ENCODE data around the gene TSPYL2.

Gene TSPYL2

DNA sequence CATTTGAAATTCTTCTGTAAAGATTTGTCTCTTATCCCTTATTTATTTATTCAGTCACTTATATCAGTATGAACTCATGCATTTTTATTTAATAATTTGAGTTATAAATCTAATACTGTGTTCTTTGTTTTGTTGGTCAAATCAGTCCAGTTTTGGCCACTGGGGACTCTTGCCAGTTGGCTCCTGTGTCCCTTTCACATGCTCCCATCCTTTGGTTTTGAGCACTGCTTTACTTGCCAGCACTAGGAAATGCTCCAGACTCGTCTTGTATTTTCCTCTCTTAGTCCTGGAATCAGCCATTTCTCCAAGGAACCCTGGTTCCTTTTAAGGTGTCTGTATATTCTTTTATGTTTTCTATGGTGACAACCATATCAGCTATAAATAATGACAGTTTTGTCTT is 39.8 kb downstream of the TSPYL2 start:
- no peak overlapping the region for H3K4me3 ChIP-seq (ENCODE audit: low read depth in 1 of 2, low read length in 2 of 2)
- no peaks in the 10 kb centered on the region for H3K36me3 ChIP-seq (ENCODE audit: control insufficient read depth in 1 of 2, insufficient read depth in 2 of 2, low read length in 2 of 2)
- no peaks in the 10 kb centered on the region for H3K9me3 ChIP-seq (ENCODE audit: control insufficient read depth in 1 of 2, low read length in 2 of 2)
- no peaks in the 10 kb centered on the region for H3K27me3 ChIP-seq (ENCODE audit: control insufficient read depth in 1 of 2, insufficient read depth in 2 of 2, low read length in 2 of 2)
- no peak overlapping the region for H3K27ac ChIP-seq (ENCODE audit: low read depth, low read length)
- no peaks in the 10 kb centered on the region for H3K4me1 ChIP-seq (ENCODE audit: control insufficient read depth in 1 of 2, insufficient read depth in 2 of 2, low read length in 2 of 2)
- no peak overlapping the region for H3K9ac ChIP-seq (ENCODE audit: low read depth in 1 of 2, low read length in 2 of 2)

DNA sequence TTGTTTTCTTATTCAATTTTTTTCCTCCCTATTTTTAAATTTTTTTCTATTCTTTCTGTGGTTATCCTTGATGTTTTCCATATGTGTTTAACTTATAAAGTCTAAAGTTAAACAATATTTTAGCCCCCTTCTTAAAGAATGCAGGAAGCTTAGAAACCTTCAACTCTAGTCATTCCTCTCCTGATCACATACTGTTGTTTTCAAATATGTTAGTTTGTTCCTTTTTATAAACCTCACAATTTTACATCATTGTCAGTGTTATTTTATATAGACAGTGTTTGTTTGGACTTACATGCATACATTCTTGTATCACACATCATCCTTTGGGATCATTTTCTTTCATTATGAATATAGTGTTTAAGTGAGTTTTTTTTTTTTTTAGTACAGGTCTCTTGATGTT is 43.3 kb downstream of the TSPYL2 start:
- Histone ChIP-seq H3K4me3 (ENCODE audit: low read depth in 1 of 2, low read length in 2 of 2) (no peak overlapping the region), H3K36me3 (ENCODE audit: control insufficient read depth in 1 of 2, insufficient read depth in 2 of 2, low read length in 2 of 2) (no peaks in the 10 kb centered on the region), H3K9me3 (ENCODE audit: control insufficient read depth in 1 of 2, low read length in 2 of 2) (no peaks in the 10 kb centered on the region), H3K27ac (ENCODE audit: low read depth, low read length) (no peak overlapping the region), H3K9ac (ENCODE audit: low read depth in 1 of 2, low read length in 2 of 2) (no peak overlapping the region), H3K27me3 (ENCODE audit: control insufficient read depth in 1 of 2, insufficient read depth in 2 of 2, low read length in 2 of 2) (no peaks in the 10 kb centered on the region), H3K4me1 (ENCODE audit: control insufficient read depth in 1 of 2, insufficient read depth in 2 of 2, low read length in 2 of 2) (no peaks in the 10 kb centered on the region)

DNA sequence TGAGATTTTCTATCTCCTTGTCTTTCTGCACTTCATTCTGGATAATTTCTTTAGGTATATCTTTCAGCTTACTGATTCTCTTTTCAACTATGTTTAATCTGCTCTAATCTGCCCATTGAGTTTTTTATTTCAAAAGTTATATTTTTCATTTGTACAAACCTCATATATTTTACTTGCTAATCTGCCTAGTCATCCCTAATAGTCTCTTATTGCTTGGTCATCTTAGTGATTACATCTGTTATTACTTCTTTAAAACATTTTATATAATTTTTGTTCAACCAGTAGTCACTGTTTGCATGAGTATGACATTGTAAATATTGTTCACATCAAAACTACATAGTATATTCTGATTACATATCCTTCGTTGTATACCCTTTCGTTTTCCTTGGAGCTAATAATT is 44.2 kb downstream of the TSPYL2 start:
- Histone ChIP-seq H3K9me3 (ENCODE audit: control insufficient read depth in 1 of 2, low read length in 2 of 2) (no peaks in the 10 kb centered on the region), H3K4me3 (ENCODE audit: low read depth in 1 of 2, low read length in 2 of 2) (no peak overlapping the region), H3K27ac (ENCODE audit: low read depth, low read length) (no peak overlapping the region), H3K4me1 (ENCODE audit: control insufficient read depth in 1 of 2, insufficient read depth in 2 of 2, low read length in 2 of 2) (no peaks in the 10 kb centered on the region), H3K27me3 (ENCODE audit: control insufficient read depth in 1 of 2, insufficient read depth in 2 of 2, low read length in 2 of 2) (no peaks in the 10 kb centered on the region), H3K36me3 (ENCODE audit: control insufficient read depth in 1 of 2, insufficient read depth in 2 of 2, low read length in 2 of 2) (no peaks in the 10 kb centered on the region), H3K9ac (ENCODE audit: low read depth in 1 of 2, low read length in 2 of 2) (no peak overlapping the region)

DNA sequence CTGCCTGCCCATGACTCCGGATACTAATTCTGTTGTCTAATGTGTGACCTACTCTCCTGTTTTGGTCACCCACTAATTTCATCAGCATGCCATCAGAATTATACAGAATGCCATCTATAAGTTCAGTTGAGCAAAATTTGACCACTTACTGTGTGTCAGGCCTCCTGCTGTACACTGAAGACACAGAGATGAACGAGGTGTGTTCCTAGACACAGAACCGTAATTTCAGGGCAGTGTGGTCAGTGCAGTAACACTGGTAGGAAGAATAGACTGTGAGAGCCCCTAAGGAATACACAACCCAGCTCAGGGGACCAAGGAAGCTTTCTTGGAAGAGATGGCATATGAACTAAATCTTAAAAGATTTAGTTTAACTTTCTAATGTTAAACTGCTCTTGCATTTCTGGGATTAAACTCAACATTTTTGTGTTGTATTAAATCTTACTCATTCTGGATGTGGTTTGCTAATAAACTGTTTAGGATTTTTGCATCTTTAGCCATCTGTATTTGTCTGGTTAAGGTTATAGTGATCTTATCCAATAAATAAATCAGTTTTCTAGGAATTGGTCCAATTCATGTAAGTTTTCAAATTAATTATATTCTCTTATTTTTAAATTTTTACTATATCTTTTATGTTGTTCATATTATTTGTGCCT is 46.1 kb downstream of the TSPYL2 start:
- Histone ChIP-seq H3K9ac (ENCODE audit: low read depth in 1 of 2, low read length in 2 of 2) (no peak overlapping the region), H3K4me3 (ENCODE audit: low read depth in 1 of 2, low read length in 2 of 2) (no peak overlapping the region), H3K27me3 (ENCODE audit: control insufficient read depth in 1 of 2, insufficient read depth in 2 of 2, low read length in 2 of 2) (no peaks in the 10 kb centered on the region), H3K36me3 (ENCODE audit: control insufficient read depth in 1 of 2, insufficient read depth in 2 of 2, low read length in 2 of 2) (no peaks in the 10 kb centered on the region), H3K9me3 (ENCODE audit: control insufficient read depth in 1 of 2, low read length in 2 of 2) (no peaks in the 10 kb centered on the region), H3K4me1 (ENCODE audit: control insufficient read depth in 1 of 2, insufficient read depth in 2 of 2, low read length in 2 of 2) (no peaks in the 10 kb centered on the region), H3K27ac (ENCODE audit: low read depth, low read length) (no peak overlapping the region)

DNA sequence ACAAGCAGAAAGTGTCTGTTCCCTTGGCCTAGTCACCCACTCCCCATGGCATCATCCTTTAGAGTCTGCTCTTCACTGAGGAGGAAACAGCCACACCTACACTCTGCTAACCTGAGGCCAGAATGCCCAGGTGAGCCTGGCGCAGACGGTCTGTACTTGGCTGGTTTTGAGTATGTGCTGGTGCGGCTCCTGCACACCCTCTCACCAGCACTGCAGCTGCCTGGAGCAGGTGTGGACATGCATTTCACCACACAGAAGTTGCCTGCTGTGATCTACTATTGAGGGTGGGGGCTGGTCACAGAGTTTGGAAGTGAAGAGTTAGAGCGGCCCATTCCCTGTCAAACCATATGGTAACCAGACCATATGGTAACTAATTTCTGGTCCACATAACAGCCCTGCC is 51.2 kb downstream of the TSPYL2 start:
- no peaks in the 10 kb centered on the region for H3K36me3 ChIP-seq (ENCODE audit: control insufficient read depth in 1 of 2, insufficient read depth in 2 of 2, low read length in 2 of 2)
- H3K9ac ChIP-seq (ENCODE audit: low read depth in 1 of 2, low read length in 2 of 2), result no peak overlapping the region
- H3K4me1 ChIP-seq (ENCODE audit: control insufficient read depth in 1 of 2, insufficient read depth in 2 of 2, low read length in 2 of 2), result no peaks in the 10 kb centered on the region
- no peaks in the 10 kb centered on the region for H3K27me3 ChIP-seq (ENCODE audit: control insufficient read depth in 1 of 2, insufficient read depth in 2 of 2, low read length in 2 of 2)
- H3K27ac ChIP-seq (ENCODE audit: low read depth, low read length), result no peak overlapping the region
- H3K9me3 ChIP-seq (ENCODE audit: control insufficient read depth in 1 of 2, low read length in 2 of 2), result no peaks in the 10 kb centered on the region
- no peak overlapping the region for H3K4me3 ChIP-seq (ENCODE audit: low read depth in 1 of 2, low read length in 2 of 2)

DNA sequence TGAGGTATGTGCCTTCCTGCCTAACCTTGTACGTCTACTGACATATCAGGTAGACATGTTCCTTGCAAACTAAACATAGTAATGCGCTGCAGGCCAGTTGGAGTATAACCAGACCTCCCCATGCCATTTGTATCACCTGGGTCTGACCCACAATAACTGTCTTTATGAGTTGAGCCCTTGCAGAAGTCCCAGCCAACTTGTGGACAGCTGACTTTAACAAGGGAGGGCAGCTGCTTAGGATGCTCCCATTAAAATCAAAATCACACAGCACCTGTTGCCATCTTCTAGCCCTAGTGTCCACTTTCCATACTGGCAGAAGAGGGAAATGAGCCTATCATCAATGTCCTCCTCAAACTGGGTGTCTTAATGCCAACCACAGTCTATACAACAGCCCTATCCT is 53.4 kb downstream of the TSPYL2 start:
- H3K9ac ChIP-seq (ENCODE audit: low read depth in 1 of 2, low read length in 2 of 2), result no peak overlapping the region
- H3K36me3 ChIP-seq (ENCODE audit: control insufficient read depth in 1 of 2, insufficient read depth in 2 of 2, low read length in 2 of 2), result no peaks in the 10 kb centered on the region
- no peaks in the 10 kb centered on the region for H3K4me1 ChIP-seq (ENCODE audit: control insufficient read depth in 1 of 2, insufficient read depth in 2 of 2, low read length in 2 of 2)
- no peak overlapping the region for H3K27ac ChIP-seq (ENCODE audit: low read depth, low read length)
- H3K9me3 ChIP-seq (ENCODE audit: control insufficient read depth in 1 of 2, low read length in 2 of 2), result no peaks in the 10 kb centered on the region
- H3K27me3 ChIP-seq (ENCODE audit: control insufficient read depth in 1 of 2, insufficient read depth in 2 of 2, low read length in 2 of 2), result no peaks in the 10 kb centered on the region
- H3K4me3 ChIP-seq (ENCODE audit: low read depth in 1 of 2, low read length in 2 of 2), result no peak overlapping the region
